ENCODE results near the gene CASZ1. TPM values are rescaled to one million over a fixed set of nuclear protein-coding genes. Genes with fewer than 3 reads are reported as not detected.

Gene CASZ1
- total and polyA plus RNA-seq, 5 donors from 2014 or later = 0.57 to 55.1 (median 1.1) TPM

- ATAC-seq (ENCODE audit: low read depth in 2 of 2) = no peak
- no peak overlapping the region for H3K27ac ChIP-seq (ENCODE audit: insufficient read depth, low read length, poor library complexity, severe bottlenecking)
- H3K4me1 ChIP-seq (ENCODE audit: control insufficient read depth, insufficient read depth, low read length, poor library complexity, severe bottlenecking) = no peaks in the 10 kb centered on the region
- H3K27me3 Mint-ChIP-seq = no peaks in the 10 kb centered on the region
- no peak for DNase-seq
- H3K4me1 Mint-ChIP-seq = peaks cover 0 to 7% (median 3%) of the 10 kb centered on the region in 4 donors
- no peaks in the 10 kb centered on the region for H3K9me3 ChIP-seq (ENCODE audit: control insufficient read depth in 2 of 2, low read length in 2 of 2)
- peaks cover 3% of the 10 kb centered on the region for H3K36me3 ChIP-seq (ENCODE audit: control insufficient read depth, insufficient read depth, low read length)
- peak overlapping the region in 1 of 3 donors; percentile 47 for H3K27ac Mint-ChIP-seq
- H3K27me3 ChIP-seq (ENCODE audit: control insufficient read depth, insufficient read depth, low read length) = no peaks in the 10 kb centered on the region
- H3K9me3 Mint-ChIP-seq = no peaks in the 10 kb centered on the region
- peaks cover 20% of the 10 kb centered on the region for H3K36me3 Mint-ChIP-seq
- no peak overlapping the region for H3K4me3 ChIP-seq (ENCODE audit: low read depth, low read length)
- no peak overlapping the region for H3K4me3 Mint-ChIP-seq
These were observed 180.3 kb downstream of the CASZ1 start for GRCh38 chr1:10615932-10616671.

GRCh38 chr1:10615332-10615731, 181.1 kb downstream of the CASZ1 start:
- H3K4me1 Mint-ChIP-seq = peaks cover 0 to 7% (median 3%) of the 10 kb centered on the region in 4 donors
- H3K27me3 Mint-ChIP-seq = no peaks in the 10 kb centered on the region
- peak overlapping the region in 1 of 3 donors; percentile 47 for H3K27ac Mint-ChIP-seq
- Histone ChIP-seq H3K27ac (ENCODE audit: insufficient read depth, low read length, poor library complexity, severe bottlenecking) (no peak overlapping the region), H3K4me1 (ENCODE audit: control insufficient read depth, insufficient read depth, low read length, poor library complexity, severe bottlenecking) (no peaks in the 10 kb centered on the region), H3K9me3 (ENCODE audit: control insufficient read depth in 2 of 2, low read length in 2 of 2) (no peaks in the 10 kb centered on the region), H3K27me3 (ENCODE audit: control insufficient read depth, insufficient read depth, low read length) (no peaks in the 10 kb centered on the region), H3K36me3 (ENCODE audit: control insufficient read depth, insufficient read depth, low read length) (peaks cover 3% of the 10 kb centered on the region), H3K4me3 (ENCODE audit: low read depth, low read length) (no peak overlapping the region)
- ATAC-seq (ENCODE audit: low read depth in 2 of 2) (no peak), DNase-seq (no peak)
- H3K4me3 Mint-ChIP-seq = no peak overlapping the region
- H3K36me3 Mint-ChIP-seq = peaks cover 20% of the 10 kb centered on the region
- no peaks in the 10 kb centered on the region for H3K9me3 Mint-ChIP-seq

GRCh38 chr1:10614377-10615225, 181.8 kb downstream of the CASZ1 start:
- H3K27ac Mint-ChIP-seq = peak overlapping the region in 1 of 3 donors; percentile 28
- no peaks in the 10 kb centered on the region for H3K27me3 ChIP-seq (ENCODE audit: control insufficient read depth, insufficient read depth, low read length)
- H3K4me1 ChIP-seq (ENCODE audit: control insufficient read depth, insufficient read depth, low read length, poor library complexity, severe bottlenecking) = no peaks in the 10 kb centered on the region
- peak overlapping the region in 1 of 4 donors; percentile 5 for H3K4me3 Mint-ChIP-seq
- H3K27me3 Mint-ChIP-seq = no peaks in the 10 kb centered on the region
- ATAC-seq (ENCODE audit: low read depth in 2 of 2) = no peak
- H3K36me3 ChIP-seq (ENCODE audit: control insufficient read depth, insufficient read depth, low read length) = peaks cover 3% of the 10 kb centered on the region
- peaks cover 0 to 7% (median 3%) of the 10 kb centered on the region in 4 donors for H3K4me1 Mint-ChIP-seq
- peaks cover 20% of the 10 kb centered on the region for H3K36me3 Mint-ChIP-seq
- no peaks in the 10 kb centered on the region for H3K9me3 ChIP-seq (ENCODE audit: control insufficient read depth in 2 of 2, low read length in 2 of 2)
- DNase-seq = no peak
- H3K4me3 ChIP-seq (ENCODE audit: low read depth, low read length) = no peak overlapping the region
- no peak overlapping the region for H3K27ac ChIP-seq (ENCODE audit: insufficient read depth, low read length, poor library complexity, severe bottlenecking)
- H3K9me3 Mint-ChIP-seq = no peaks in the 10 kb centered on the region

GRCh38 chr1:10613861-10614260, 182.6 kb downstream of the CASZ1 start:
- Histone ChIP-seq H3K27me3 (ENCODE audit: control insufficient read depth, insufficient read depth, low read length) (no peaks in the 10 kb centered on the region), H3K9me3 (ENCODE audit: control insufficient read depth in 2 of 2, low read length in 2 of 2) (no peaks in the 10 kb centered on the region), H3K27ac (ENCODE audit: insufficient read depth, low read length, poor library complexity, severe bottlenecking) (no peak overlapping the region), H3K4me3 (ENCODE audit: low read depth, low read length) (no peak overlapping the region), H3K36me3 (ENCODE audit: control insufficient read depth, insufficient read depth, low read length) (peaks cover 3% of the 10 kb centered on the region), H3K4me1 (ENCODE audit: control insufficient read depth, insufficient read depth, low read length, poor library complexity, severe bottlenecking) (no peaks in the 10 kb centered on the region)
- DNase-seq (no peak), ATAC-seq (ENCODE audit: low read depth in 2 of 2) (no peak)
- H3K36me3 Mint-ChIP-seq = peaks cover 21% of the 10 kb centered on the region
- peaks cover 0 to 7% (median 3%) of the 10 kb centered on the region in 4 donors for H3K4me1 Mint-ChIP-seq
- H3K4me3 Mint-ChIP-seq = no peak overlapping the region
- peak overlapping the region in 1 of 3 donors; percentile 28 for H3K27ac Mint-ChIP-seq
- no peaks in the 10 kb centered on the region for H3K27me3 Mint-ChIP-seq
- no peaks in the 10 kb centered on the region for H3K9me3 Mint-ChIP-seq

GRCh38 chr1:10613340-10613739, 183.1 kb downstream of the CASZ1 start:
- Histone ChIP-seq H3K4me1 (ENCODE audit: control insufficient read depth, insufficient read depth, low read length, poor library complexity, severe bottlenecking) (no peaks in the 10 kb centered on the region), H3K27me3 (ENCODE audit: control insufficient read depth, insufficient read depth, low read length) (no peaks in the 10 kb centered on the region), H3K27ac (ENCODE audit: insufficient read depth, low read length, poor library complexity, severe bottlenecking) (no peak overlapping the region), H3K9me3 (ENCODE audit: control insufficient read depth in 2 of 2, low read length in 2 of 2) (no peaks in the 10 kb centered on the region), H3K4me3 (ENCODE audit: low read depth, low read length) (no peak overlapping the region), H3K36me3 (ENCODE audit: control insufficient read depth, insufficient read depth, low read length) (no peaks in the 10 kb centered on the region)
- Mint-ChIP-seq H3K4me1 (peaks cover 0 to 7% (median 3%) of the 10 kb centered on the region in 4 donors), H3K36me3 (peaks cover 24% of the 10 kb centered on the region), H3K9me3 (no peaks in the 10 kb centered on the region), H3K4me3 (no peak overlapping the region), H3K27me3 (no peaks in the 10 kb centered on the region), H3K27ac (peak overlapping the region in 1 of 3 donors; percentile 32)
- no peak for DNase-seq
- ATAC-seq (ENCODE audit: low read depth in 2 of 2) = no peak

- Mint-ChIP-seq H3K36me3 (peaks cover 24% of the 10 kb centered on the region), H3K27me3 (no peaks in the 10 kb centered on the region), H3K27ac (peak overlapping the region in 1 of 3 donors; percentile 32), H3K4me1 (peaks cover 0 to 7% (median 3%) of the 10 kb centered on the region in 4 donors), H3K9me3 (no peaks in the 10 kb centered on the region), H3K4me3 (no peak overlapping the region)
- ATAC-seq (ENCODE audit: low read depth in 2 of 2) = no peak
- H3K27me3 ChIP-seq (ENCODE audit: control insufficient read depth, insufficient read depth, low read length) = no peaks in the 10 kb centered on the region
- peaks cover 2% of the 10 kb centered on the region for H3K36me3 ChIP-seq (ENCODE audit: control insufficient read depth, insufficient read depth, low read length)
- H3K9me3 ChIP-seq (ENCODE audit: control insufficient read depth in 2 of 2, low read length in 2 of 2) = no peaks in the 10 kb centered on the region
- no peak overlapping the region for H3K27ac ChIP-seq (ENCODE audit: insufficient read depth, low read length, poor library complexity, severe bottlenecking)
- no peak overlapping the region for H3K4me3 ChIP-seq (ENCODE audit: low read depth, low read length)
- no peak for DNase-seq
- no peaks in the 10 kb centered on the region for H3K4me1 ChIP-seq (ENCODE audit: control insufficient read depth, insufficient read depth, low read length, poor library complexity, severe bottlenecking)
These were observed 183.8 kb downstream of the CASZ1 start for GRCh38 chr1:10612436-10613160.

- peaks cover 4% of the 10 kb centered on the region for H3K36me3 ChIP-seq (ENCODE audit: control insufficient read depth, insufficient read depth, low read length)
- no peak overlapping the region for H3K27ac ChIP-seq (ENCODE audit: insufficient read depth, low read length, poor library complexity, severe bottlenecking)
- H3K27me3 Mint-ChIP-seq = no peaks in the 10 kb centered on the region
- H3K27ac Mint-ChIP-seq = no peak overlapping the region
- ATAC-seq (ENCODE audit: low read depth in 2 of 2) (no peak), DNase-seq (no peak)
- H3K4me1 ChIP-seq (ENCODE audit: control insufficient read depth, insufficient read depth, low read length, poor library complexity, severe bottlenecking) = no peaks in the 10 kb centered on the region
- no peaks in the 10 kb centered on the region for H3K9me3 Mint-ChIP-seq
- H3K27me3 ChIP-seq (ENCODE audit: control insufficient read depth, insufficient read depth, low read length) = no peaks in the 10 kb centered on the region
- H3K4me1 Mint-ChIP-seq = peaks cover 0 to 7% (median 4%) of the 10 kb centered on the region in 4 donors
- no peaks in the 10 kb centered on the region for H3K9me3 ChIP-seq (ENCODE audit: control insufficient read depth in 2 of 2, low read length in 2 of 2)
- H3K36me3 Mint-ChIP-seq = peaks cover 22% of the 10 kb centered on the region
- H3K4me3 Mint-ChIP-seq = no peak overlapping the region
- H3K4me3 ChIP-seq (ENCODE audit: low read depth, low read length) = no peak overlapping the region
These were observed 185.4 kb downstream of the CASZ1 start for GRCh38 chr1:10610901-10611600.

All from CD4-positive, CD25-positive, alpha-beta regulatory T cell (primary cell).